ENCODE data around the gene CPXM1. TPM values are rescaled to one million over a fixed set of nuclear protein-coding genes. Genes with fewer than 3 reads are reported as not detected.

The CPXM1 gene
- total and polyA plus RNA-seq, 10 of the 15 experiments (the other 5 are each of a cell fraction or from before 2014, with no cell fraction given) = 0.22 to 3.9 (median 0.63) TPM; not detected in 2

GRCh38 chr20:2845607-2846006, 45.2 kb upstream of the CPXM1 start:
- POLR2A ChIA-PET = no interaction called here
- DNase-seq (ENCODE audit: low read depth, low spot score) = no peak

More at GRCh38 chr20:2845607-2846006, 45.2 kb upstream of the CPXM1 start:
- ChIA-PET SMC1A (ENCODE audit: uncharacterized antibody, unreplicated experiment) (no interaction called here), CTCF (no interaction called here), RAD21 (ENCODE audit: unreplicated experiment) (no interaction called here)
- H3K4me2 ChIP-seq (ENCODE audit: control insufficient read depth, insufficient read depth) = no peak overlapping the region
- in situ Hi-C loops (cut with MboI) (no loop called here), intact Hi-C loops (cut with micrococcal nuclease; ENCODE audit: unreplicated experiment) (no loop called here)
- H3K9ac ChIP-seq (ENCODE audit: control insufficient read depth, insufficient read depth, low read length) = no peak overlapping the region
- H3K4me3 ChIP-seq = no peak overlapping the region
- no peak for ATAC-seq
- no peak for TF ChIP-seq SREBF1 (IDR thresholded peaks at IDR 0.05; ENCODE audit: low read length)
- TF ChIP-seq LARP7 (IDR thresholded peaks at IDR 0.05) = no peak
- no peak for TF ChIP-seq E2F8 (IDR thresholded peaks at IDR 0.05; ENCODE audit: low read depth, partially characterized antibody)
- TF ChIP-seq IRF3 (IDR thresholded peaks at IDR 0.05) = no peak
- no peak for TF ChIP-seq PML (IDR thresholded peaks at IDR 0.05; ENCODE audit: low read length)
- TF ChIP-seq TAF1 (IDR thresholded peaks at IDR 0.05; ENCODE audit: borderline replicate concordance, low read depth, low read length) = no peak
- TF ChIP-seq ASH2L (IDR thresholded peaks at IDR 0.05; ENCODE audit: borderline replicate concordance, low read depth) = no peak
- no peak for TF ChIP-seq IKZF2 (IDR thresholded peaks at IDR 0.05)
- no peak for TF ChIP-seq EZH2 (IDR thresholded peaks at IDR 0.05; ENCODE audit: borderline replicate concordance, control insufficient read depth, low read depth, low read length)
- TF ChIP-seq PRDM15 (CRISPR knock-in tag; IDR thresholded peaks at IDR 0.05) = no peak
- no peak for TF ChIP-seq ATF2 (IDR thresholded peaks at IDR 0.05; ENCODE audit: low read length)
- H4K20me1 ChIP-seq (ENCODE audit: control insufficient read depth, insufficient read depth) = no peaks in the 10 kb centered on the region
- no peak overlapping the region for H2AFZ ChIP-seq (ENCODE audit: control insufficient read depth, low read depth, low read length)
- no peaks in the 10 kb centered on the region for H3K27me3 ChIP-seq (replicated peaks in 1 of 2; ENCODE audit: control insufficient read depth in 2 of 2, insufficient read depth in 2 of 2, low read length in 1 of 2)
- BruUV-seq (replicated peaks) = no TSS peak
- H3K27ac ChIP-seq (ENCODE audit: control insufficient read depth, insufficient read depth) = no peak overlapping the region
- no peak for FAIRE-seq
- H3K9me3 ChIP-seq (replicated peaks; ENCODE audit: control insufficient read depth, insufficient read depth, low read length) = no peaks in the 10 kb centered on the region
- H3K36me3 ChIP-seq (ENCODE audit: control insufficient read depth in 2 of 2, insufficient read depth in 2 of 2, low read length in 1 of 2) = no peaks in the 10 kb centered on the region
- 50% methylated on average over 2 of the region's 2 CpGs for WGBS (ENCODE audit: insufficient coverage, insufficient replicate concordance, low lambda C conversion rate, missing lambda C conversion rate)
- H3K4me1 ChIP-seq (ENCODE audit: control insufficient read depth, insufficient read depth, low read length) = no peaks in the 10 kb centered on the region
- H3K79me2 ChIP-seq (ENCODE audit: control insufficient read depth, insufficient read depth, low read length) = peaks cover 3% of the 10 kb centered on the region; the same call in 1 of the 2 replicates
